HG03064 (cell line): ENCODE results near the gene NCK2.

Experiments
- ATAC-seq: cut with Tn5 transposase; IDR thresholded peaks from one replicate; pipeline ENCODE4 v1.9.1; 2021; ENCODE audit warnings: low read depth; ENCODE audit not compliant: unreplicated experiment

The NCK2 gene

DNA sequence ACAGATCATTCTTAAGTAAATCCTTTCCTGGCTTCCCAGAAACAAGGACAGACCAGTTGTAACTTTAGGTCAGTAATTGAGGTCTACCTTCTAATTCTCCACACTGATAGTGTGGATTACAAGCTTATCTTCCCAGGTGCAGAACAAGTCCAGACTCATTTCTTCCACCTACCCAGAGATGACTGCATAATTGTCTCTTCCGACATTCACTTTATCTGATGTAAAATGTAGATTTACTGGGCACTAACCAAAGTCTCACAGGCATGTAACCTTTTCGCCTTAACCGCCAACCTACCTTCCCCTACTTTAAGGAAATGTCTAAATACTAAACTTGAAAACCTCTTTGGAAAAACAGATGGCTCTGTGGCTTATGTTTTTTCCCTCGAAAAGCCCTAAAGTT lies 96.2 kb downstream of the NCK2 start:
- ATAC-seq, result no peak

DNA sequence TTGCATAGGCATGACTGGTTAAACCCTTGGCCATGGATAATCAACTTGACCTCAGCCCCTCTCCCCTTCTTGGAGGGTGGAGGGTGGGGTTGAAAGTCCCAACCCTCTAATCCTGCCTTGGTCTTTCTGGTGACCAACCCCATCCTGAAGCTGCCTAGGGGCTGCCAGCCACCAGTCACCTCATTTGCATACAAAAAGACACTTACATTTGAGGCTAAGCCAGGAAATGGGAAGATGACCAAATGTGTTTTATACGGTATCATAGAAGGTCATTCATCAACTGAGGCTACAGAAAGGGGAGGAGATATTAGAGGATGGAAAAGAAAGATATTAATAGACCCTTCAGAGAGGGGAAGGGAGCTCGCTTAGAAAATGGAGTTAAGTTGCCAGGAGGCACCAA lies 96.8 kb downstream of the NCK2 start:
- ATAC-seq, result no peak

GRCh38 chr2:105842555-105842954 lies 97.8 kb downstream of the NCK2 start:
- no peak for ATAC-seq

DNA sequence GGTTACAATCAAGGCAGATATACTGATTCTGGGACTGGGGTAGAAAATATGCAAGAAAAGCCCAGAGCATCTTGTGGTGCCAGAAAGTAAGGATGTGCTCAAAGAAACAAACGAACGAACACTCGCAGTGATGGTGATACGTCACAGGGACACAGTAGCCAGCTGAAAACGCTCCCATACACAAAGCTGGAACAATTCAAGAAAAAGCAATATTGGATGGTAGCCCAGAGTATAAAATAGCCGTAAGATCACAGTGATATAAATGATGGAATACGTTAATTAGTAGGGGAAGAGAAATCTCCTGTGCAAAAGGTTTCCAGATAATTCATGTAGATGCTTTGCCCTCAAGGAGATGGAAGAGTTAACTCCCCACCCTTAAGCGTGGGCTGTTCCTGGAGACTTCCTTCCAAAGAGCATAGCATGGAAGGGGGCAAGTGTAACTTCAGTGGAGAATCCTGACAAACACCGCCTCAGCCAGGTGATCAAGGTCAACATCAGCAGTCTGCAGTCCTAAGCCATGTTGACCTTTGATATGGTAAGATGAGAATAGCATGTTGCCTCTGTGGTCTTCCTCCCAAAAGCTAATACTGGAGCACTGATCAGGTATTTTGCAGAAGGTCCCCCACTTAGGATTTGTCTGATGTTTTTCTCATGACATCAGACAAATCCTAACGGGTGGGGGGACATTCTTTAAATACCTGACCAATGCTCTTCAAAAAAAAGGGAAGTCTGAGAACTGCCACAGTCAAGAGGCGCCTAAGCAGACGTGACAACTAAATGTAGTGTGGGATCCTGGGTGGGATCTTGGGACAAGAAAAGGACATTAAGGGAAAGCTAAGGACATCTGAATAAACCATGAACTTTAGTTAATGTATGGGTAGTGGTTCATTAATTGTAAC lies 99.0 kb downstream of the NCK2 start:
- ATAC-seq, result no peak

- no peak for ATAC-seq
Observed at GRCh38 chr2:105845976-105846375, 101.3 kb downstream of the NCK2 start.

DNA sequence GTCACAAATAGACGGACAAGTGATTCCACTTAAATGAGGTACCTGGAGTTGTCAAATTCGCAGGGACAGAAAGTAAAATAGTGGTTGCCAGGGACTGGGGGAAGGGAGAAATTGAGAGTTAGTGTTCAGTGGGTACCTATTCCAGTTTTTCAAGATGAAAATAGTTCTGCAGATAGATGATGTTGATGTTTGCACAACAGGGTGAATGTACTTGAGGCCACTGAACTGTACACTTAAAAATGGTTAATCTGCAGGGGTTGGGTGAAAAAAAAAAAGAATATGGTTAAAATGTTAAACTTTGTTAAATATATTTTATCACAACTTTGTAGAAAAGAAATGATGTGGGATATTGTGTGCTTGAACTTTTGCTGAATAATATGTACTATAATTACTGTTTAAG lies 102.3 kb downstream of the NCK2 start:
- no peak for ATAC-seq

- no peak for ATAC-seq
Observed at GRCh38 chr2:105848367-105848766, 103.7 kb downstream of the NCK2 start.

DNA sequence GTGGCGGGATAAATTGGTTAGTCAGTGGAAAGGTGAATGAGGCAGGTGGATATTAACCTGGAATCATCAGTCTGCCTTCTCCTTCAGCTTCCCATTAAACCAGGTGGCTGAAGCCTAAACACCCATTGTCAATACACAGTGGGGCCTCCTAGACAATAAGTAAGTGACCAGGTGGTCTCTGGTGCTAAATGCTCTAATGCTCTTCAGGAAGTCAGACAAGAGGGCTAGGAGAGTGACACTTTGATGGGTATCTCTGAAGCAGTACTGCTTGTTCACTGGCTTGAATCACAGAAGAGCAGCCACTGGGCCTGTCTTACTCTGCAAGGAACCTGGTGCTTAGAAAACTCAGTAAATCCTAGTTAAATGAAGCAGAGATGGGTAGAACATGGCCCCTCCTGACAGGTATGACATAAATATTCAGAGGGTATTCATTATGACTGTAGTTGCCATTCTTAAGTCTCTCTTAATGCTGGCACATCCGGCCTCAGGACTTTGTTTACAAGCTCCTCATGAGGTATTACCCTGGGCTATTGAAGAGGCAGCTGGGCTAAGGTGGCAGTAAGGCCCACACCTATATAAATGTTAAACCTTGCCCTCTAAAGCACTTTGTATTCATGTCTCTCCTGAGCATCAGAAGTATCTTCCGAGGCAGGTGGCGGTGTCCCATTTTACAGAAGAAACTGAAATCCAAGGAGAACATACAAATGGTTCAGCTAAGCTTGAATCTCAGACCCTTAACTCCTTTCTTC lies 104.9 kb downstream of the NCK2 start:
- no peak for ATAC-seq

DNA sequence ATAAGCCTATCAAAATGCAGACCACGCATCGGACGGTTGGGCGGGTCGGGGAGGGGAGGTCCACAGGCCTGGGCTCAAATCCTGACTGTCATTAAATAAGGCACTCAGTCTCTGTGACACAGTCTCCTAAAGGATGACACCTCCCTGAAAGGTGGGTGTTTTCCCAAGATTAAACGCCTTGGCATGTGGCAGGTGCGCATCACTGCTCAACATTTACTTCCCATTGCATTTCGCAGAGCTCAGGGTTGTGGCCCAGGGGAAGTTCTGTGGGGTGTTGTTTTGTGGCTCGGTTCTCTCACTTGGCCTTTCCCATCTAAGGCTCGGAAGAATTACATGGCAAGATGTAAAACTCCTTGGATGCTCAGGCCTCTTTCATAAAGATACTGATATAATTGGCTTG lies 107.4 kb downstream of the NCK2 start:
- ATAC-seq, result no peak

- no peak for ATAC-seq
Observed at GRCh38 chr2:105853354-105854088, 108.8 kb downstream of the NCK2 start.

GRCh38 chr2:105854972-105855371 lies 110.3 kb downstream of the NCK2 start:
- ATAC-seq, result no peak

- no peak for ATAC-seq
Observed at GRCh38 chr2:105856581-105856980, 111.9 kb downstream of the NCK2 start.

- no peak for ATAC-seq
Observed at GRCh38 chr2:105857076-105857740, 112.5 kb downstream of the NCK2 start.

DNA sequence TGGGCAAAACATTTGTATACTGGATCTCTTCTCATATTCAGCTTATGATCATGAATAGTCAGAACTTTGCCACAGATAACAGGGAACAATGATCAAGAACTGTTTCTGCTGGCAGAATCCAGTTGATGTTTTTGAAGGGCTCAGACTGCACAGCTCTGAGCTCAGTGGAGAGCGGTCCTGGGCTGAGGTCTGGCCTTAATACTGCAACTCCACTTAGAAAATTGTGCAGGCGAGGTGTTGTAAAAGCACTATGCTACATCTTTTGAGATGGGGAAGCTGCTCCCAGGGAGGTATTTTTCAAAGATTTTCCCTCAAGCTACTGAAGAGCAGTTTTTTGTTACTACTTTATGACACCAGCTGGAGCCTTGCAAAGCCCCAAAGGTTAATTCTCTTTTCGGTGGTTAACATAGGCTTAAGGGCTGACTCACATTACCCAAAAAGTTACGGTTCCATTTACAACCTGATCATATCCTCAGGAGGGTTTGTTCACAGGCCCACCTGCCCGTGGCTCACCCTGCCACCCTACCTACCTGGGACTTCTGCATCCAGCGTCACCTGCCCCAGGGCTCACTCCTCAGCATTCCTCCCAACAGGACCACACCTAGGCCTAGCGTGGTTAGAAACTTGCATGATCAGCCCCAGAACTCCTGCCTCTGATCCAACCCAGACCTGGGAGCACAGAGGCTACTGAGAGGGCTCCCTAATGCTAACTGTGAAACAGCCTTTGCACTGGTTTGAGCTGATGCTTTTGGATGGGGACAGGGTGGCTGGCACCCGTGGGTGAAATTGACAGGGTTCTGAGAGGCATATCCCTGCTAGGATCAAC lies 114.4 kb downstream of the NCK2 start:
- ATAC-seq, result no peak

DNA sequence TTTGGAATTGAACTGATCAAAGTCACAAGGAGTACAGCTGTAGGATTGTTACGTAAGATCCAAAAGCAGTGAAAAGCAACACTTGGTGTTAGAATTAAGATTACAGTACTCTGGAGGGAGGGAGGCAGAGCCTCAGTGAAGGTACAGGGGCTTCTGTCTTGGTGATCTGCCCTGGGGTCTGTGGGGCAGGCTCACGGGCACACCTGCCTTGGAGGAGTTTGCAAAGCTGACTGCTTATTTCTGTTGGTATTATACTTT lies 114.9 kb downstream of the NCK2 start:
- ATAC-seq, result no peak

GRCh38 chr2:105860567-105860966 lies 115.9 kb downstream of the NCK2 start:
- ATAC-seq, result no peak

- ATAC-seq, result no peak
Observed at GRCh38 chr2:105861200-105861599, 116.5 kb downstream of the NCK2 start.

DNA sequence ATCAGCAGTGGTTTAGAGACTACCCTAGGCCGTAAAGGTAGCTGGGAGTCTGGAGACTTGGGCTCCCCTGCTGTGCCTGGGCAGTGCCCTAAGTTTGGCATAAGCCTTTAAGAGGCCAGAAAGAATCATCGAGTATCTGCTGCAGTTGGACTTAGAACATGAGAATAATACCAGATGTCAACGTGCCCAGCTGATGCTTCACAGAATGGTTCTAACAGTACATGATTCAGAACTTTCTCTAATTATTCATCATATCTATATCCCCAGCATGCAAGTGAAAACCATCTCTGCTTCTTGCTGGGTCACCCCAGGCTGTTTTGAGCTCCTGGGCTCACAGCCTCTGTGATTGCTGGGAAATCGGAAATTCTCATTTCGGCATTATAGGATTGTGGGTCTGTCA lies 118.1 kb downstream of the NCK2 start:
- no peak for ATAC-seq

DNA sequence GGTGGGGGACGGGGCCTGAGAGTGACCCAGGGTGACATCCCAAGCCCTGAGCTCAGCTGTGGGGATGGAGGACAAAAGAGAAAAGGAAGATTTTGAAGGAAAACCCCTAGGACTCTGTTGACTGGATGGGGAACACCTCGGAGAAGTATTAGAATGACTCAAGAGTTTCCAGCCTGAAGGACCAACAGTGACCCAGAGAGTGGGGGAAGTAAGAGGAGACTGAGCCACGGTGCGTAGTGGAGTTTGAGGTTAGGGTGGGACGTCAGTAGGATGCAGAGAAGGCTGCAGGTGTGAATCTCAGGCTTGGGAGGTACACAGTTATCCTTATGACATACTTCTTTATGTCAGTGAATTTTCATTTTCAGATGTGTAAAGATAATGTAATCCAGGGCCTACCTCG lies 119.5 kb downstream of the NCK2 start:
- ATAC-seq, result no peak

- no peak for ATAC-seq
Observed at GRCh38 chr2:105865222-105865913, 120.7 kb downstream of the NCK2 start.
